Naive thymus-derived CD4-positive, alpha-beta T cell (primary cell): Measurements from ENCODE around the gene KRTAP12-4. TPM values are rescaled to one million over a fixed set of nuclear protein-coding genes. Genes with fewer than 3 reads are reported as not detected.
A peak's percentile ranks its signal among the peaks of the same experiment; 100 is the strongest.

Experiments
- ATAC-seq: fragments of 150-1000 bp; cut with Tn5 transposase; 2 replicates; pipeline ENCODE4 v1.10.0; 2021; ENCODE audit warnings: mild to moderate bottlenecking, moderate library complexity
- CTCF ChIA-PET: fragments of 350-600 bp; sonication (Branson Sonifier 250); formaldehyde crosslinking; loops from one replicate; lab custom pipeline; 2021; ENCODE audit warnings: antibody characterized with exemption; lab: Charles Lee
- POLR2A ChIA-PET: fragments of 350-600 bp; sonication (Branson Sonifier 250); formaldehyde crosslinking; loops from one replicate; lab custom pipeline; 2021; ENCODE audit warnings: antibody characterized with exemption, inconsistent platforms; lab: Charles Lee
- DNase-seq, 9 donors: peaks; one replicate each; pipeline versions ENCODE4 v3.0.0 to v3.0.0-alpha.2; 2020 to 2022; ENCODE audit warnings: mixed read lengths in 1 of 9
- H3K27ac ChIP-seq: one replicate; pipeline ENCODE4 v1.7.0; 2013; ENCODE audit warnings: mild to moderate bottlenecking, low read depth, low read length, moderate library complexity
- H3K27me3 ChIP-seq, 2 donors: one replicate each; pipeline ENCODE4 v1.7.0; 2013; ENCODE audit warnings: low read length in 2 of 2, mild to moderate bottlenecking in 2 of 2, moderate library complexity in 2 of 2; ENCODE audit not compliant: control insufficient read depth in 2 of 2, insufficient read depth in 2 of 2
- H3K36me3 ChIP-seq, 3 experiments: 1 replicate in 2 of 3; 2 replicates in 1 of 3; pipeline ENCODE4 v1.7.0; 2013; ENCODE audit warnings: low read length in 3 of 3, mild to moderate bottlenecking in 3 of 3, moderate library complexity in 1 of 3; ENCODE audit not compliant: insufficient read depth in 3 of 3, control insufficient read depth in 2 of 3
- H3K4me1 ChIP-seq, 2 donors: one replicate each; pipeline ENCODE4 v1.7.0; 2013; ENCODE audit warnings: low read length in 2 of 2, mild to moderate bottlenecking in 2 of 2, moderate library complexity in 1 of 2; ENCODE audit not compliant: control insufficient read depth in 2 of 2, insufficient read depth in 2 of 2
- H3K4me3 ChIP-seq: 2 replicates; pipeline ENCODE4 v1.7.0; 2013; ENCODE audit warnings: mild to moderate bottlenecking, low read length
- H3K9me3 ChIP-seq, 3 experiments: 1 replicate in 2 of 3; 2 replicates in 1 of 3; pipeline ENCODE4 v1.7.0; 2013; ENCODE audit warnings: low read length in 3 of 3; ENCODE audit not compliant: control insufficient read depth in 2 of 3
- H3K27ac Mint-ChIP-seq, 9 donors: one replicate each; pipeline ENCODE4 v1.8.0; 2020 to 2022; ENCODE audit warnings: mixed read lengths in 9 of 9, mild to moderate bottlenecking in 8 of 9, moderate library complexity in 5 of 9, inconsistent platforms in 2 of 9
- H3K27me3 Mint-ChIP-seq, 5 donors: one replicate each; pipeline ENCODE4 v1.8.0; 2021 to 2022; ENCODE audit warnings: mixed read lengths in 5 of 5, mild to moderate bottlenecking in 1 of 5
- H3K36me3 Mint-ChIP-seq, 5 donors: one replicate each; pipeline ENCODE4 v1.8.0; 2020 to 2022; ENCODE audit warnings: mixed read lengths in 5 of 5, mild to moderate bottlenecking in 3 of 5, inconsistent platforms in 1 of 5
- H3K4me1 Mint-ChIP-seq, 7 donors: one replicate each; pipeline ENCODE4 v1.8.0; 2020 to 2022; ENCODE audit warnings: mixed read lengths in 7 of 7, mild to moderate bottlenecking in 3 of 7, inconsistent platforms in 1 of 7
- H3K4me3 Mint-ChIP-seq, 10 donors: one replicate each; pipeline ENCODE4 v1.8.0; 2020 to 2022; ENCODE audit warnings: mild to moderate bottlenecking in 10 of 10, mixed read lengths in 10 of 10, moderate library complexity in 6 of 10, inconsistent platforms in 2 of 10
- H3K9me3 Mint-ChIP-seq, 11 donors: one replicate each; pipeline ENCODE4 v1.8.0; 2020 to 2022; ENCODE audit warnings: mixed read lengths in 11 of 11, mild to moderate bottlenecking in 4 of 11, inconsistent platforms in 1 of 11, moderate library complexity in 1 of 11
- intact Hi-C, 2 donors: fragments of 100-400 bp; cut with micrococcal nuclease; formaldehyde crosslinking; loops; one replicate each; pipeline ENCODE4 v1.15.1; 2023
- polyA plus RNA-seq, 2 donors: library from polyadenylated mRNA; unstranded; fragments of 300-500 nt; fragmentation: Illumina TruSeq; gene quantifications; one replicate each; pipeline ENCODE4 v1.2.3, GENCODE V29; 2021
- total RNA-seq, 6 experiments: library from RNA in 5 of 6; stranded (reverse) in 5 of 6; gene quantifications; 1 replicate in 5 of 6; 2 replicates in 1 of 6; pipeline ENCODE4 v1.2.3 and lab custom pipeline; 2021 to 2026

KRTAP12-4 gene
- total and polyA plus RNA-seq, 7 experiments from 2014 or later: not detected

DNA sequence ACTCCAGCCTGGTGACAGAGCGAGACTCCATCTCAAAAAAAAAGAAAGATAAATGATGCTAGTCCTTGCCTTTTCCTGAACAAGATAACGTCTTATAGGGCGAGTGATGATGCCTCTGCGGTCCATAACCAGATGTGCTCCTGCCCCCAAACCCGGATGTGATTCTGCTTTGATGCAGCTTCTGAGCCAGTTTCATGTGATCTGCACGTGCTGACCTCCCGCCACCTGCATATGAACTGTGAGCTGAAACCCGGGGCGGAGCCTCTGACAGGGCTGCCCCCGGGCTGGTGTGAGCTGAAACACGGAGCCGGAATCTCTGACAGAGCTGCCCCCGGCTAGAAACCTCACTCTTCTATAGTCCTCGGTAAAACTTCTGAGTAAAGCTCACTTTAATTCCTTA is 1.3 kb downstream of the KRTAP12-4 start:
- Histone ChIP-seq H3K9me3 (peaks cover 0 to 22% (median 7%) of the 10 kb centered on the region in 3 experiments), H3K36me3 (no peaks in the 10 kb centered on the region), H3K4me3 (no peak overlapping the region), H3K27me3 (no peaks in the 10 kb centered on the region), H3K27ac (no peak overlapping the region), H3K4me1 (peaks cover 37 to 46% of the 10 kb centered on the region in 2 donors)
- POLR2A ChIA-PET: interaction anchor here (1.0 to 1.2 kb wide), 2 partner anchors 8 to 35 kb away, joined by 3 to 6 read pairs; no protein-coding TSS in a partner anchor
- ATAC-seq (no peak), DNase-seq (no peak)
- H3K36me3 Mint-ChIP-seq: peaks cover 11 to 46% (median 16%) of the 10 kb centered on the region in 5 donors
- peak overlapping the region in 3 of 10 donors; percentile 34 to 73 (median 72) for H3K4me3 Mint-ChIP-seq
- no peaks in the 10 kb centered on the region for H3K27me3 Mint-ChIP-seq
- intact Hi-C loops: loop anchor here in 1 of 2 donors (10.0 kb wide), 1 partner anchor 68 kb away; the partner anchor contains the start of gene KRTAP10-5
- H3K27ac Mint-ChIP-seq: peak overlapping the region in 7 of 9 donors; percentile 20 to 95 (median 94)
- CTCF ChIA-PET: no interaction called here
- peaks cover 7 to 49% (median 30%) of the 10 kb centered on the region in 11 donors for H3K9me3 Mint-ChIP-seq
- peaks cover 28 to 52% (median 47%) of the 10 kb centered on the region in 7 donors for H3K4me1 Mint-ChIP-seq

GRCh38 chr21:44650973-44651675 is 3.3 kb downstream of the KRTAP12-4 start:
- no peak for DNase-seq
- Mint-ChIP-seq H3K9me3 (peaks cover 0 to 33% (median 11%) of the 10 kb centered on the region in 11 donors), H3K27ac (peak overlapping the region in 2 of 9 donors; percentile 4 to 26), H3K4me1 (peaks cover 18 to 39% (median 31%) of the 10 kb centered on the region in 7 donors), H3K27me3 (no peaks in the 10 kb centered on the region), H3K36me3 (peaks cover 1 to 28% (median 2%) of the 10 kb centered on the region in 5 donors), H3K4me3 (no peak overlapping the region)
- no peak overlapping the region for H3K27ac ChIP-seq
- ATAC-seq: no peak
- H3K4me3 ChIP-seq: no peak overlapping the region
- intact Hi-C loops: loop anchor here in 1 of 2 donors (10.0 kb wide), 1 partner anchor 66 kb away; the partner anchor contains the start of gene KRTAP10-5
- H3K27me3 ChIP-seq: no peaks in the 10 kb centered on the region
- H3K4me1 ChIP-seq: peaks cover 21 to 27% of the 10 kb centered on the region in 2 donors
- ChIA-PET POLR2A (interaction anchor here (0.6 kb wide), 1 partner anchor 49 kb away, joined by 3 read pairs; no protein-coding TSS in a partner anchor), CTCF (interaction anchor here (0.7 kb wide), 1 partner anchor 124 kb away, joined by 3 read pairs; no protein-coding TSS in a partner anchor)
- H3K9me3 ChIP-seq: peaks cover 0 to 8% (median 3%) of the 10 kb centered on the region in 3 experiments
- H3K36me3 ChIP-seq: no peaks in the 10 kb centered on the region

DNA sequence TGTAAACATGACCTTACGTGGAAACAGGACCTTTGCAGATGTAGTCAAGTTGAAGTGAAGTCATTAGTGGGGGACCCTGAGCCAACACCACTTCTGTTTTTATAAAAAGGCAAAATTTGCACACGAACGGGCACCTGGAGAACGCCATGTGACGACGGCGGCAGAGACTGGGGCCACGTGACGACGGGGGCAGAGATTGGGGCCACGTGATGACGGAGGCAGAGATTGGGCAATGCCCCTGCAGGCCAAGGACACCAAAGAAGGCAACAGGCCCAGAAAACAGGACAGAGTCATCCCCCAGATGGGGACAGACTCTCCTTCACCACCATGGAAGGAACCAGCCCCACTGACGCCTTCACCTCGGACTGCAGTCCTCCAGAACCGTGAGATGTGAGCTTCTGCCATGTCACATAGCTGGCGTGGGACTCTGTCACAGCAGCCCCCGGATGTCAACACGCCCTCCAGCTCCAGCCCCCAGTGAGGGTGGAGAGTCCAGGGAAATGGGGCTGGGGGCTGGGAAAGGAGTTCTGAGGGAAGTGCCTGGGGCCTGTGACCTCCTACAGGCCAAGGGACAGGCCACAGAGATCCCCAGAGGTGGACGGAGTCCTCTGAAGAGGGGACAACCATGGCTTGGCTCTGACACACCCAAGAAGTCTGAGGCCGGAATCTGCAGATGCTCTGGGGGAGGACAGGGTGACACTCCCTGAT is 4.0 kb downstream of the KRTAP12-4 start:
- no peak overlapping the region for H3K27ac ChIP-seq
- POLR2A ChIA-PET: no interaction called here
- no peaks in the 10 kb centered on the region for H3K27me3 ChIP-seq
- peaks cover 0 to 22% (median 0%) of the 10 kb centered on the region in 5 donors for H3K36me3 Mint-ChIP-seq
- DNase-seq (no peak), ATAC-seq (no peak)
- peaks cover 0 to 3% (median 1%) of the 10 kb centered on the region in 3 experiments for H3K9me3 ChIP-seq
- H3K36me3 ChIP-seq: no peaks in the 10 kb centered on the region
- intact Hi-C loops: loop anchor here in 1 of 2 donors (10.0 kb wide), 1 partner anchor 66 kb away; the partner anchor contains the start of gene KRTAP10-5
- peaks cover 17 to 34% (median 28%) of the 10 kb centered on the region in 7 donors for H3K4me1 Mint-ChIP-seq
- CTCF ChIA-PET: no interaction called here
- peaks cover 18 to 20% of the 10 kb centered on the region in 2 donors for H3K4me1 ChIP-seq
- no peak overlapping the region for H3K4me3 Mint-ChIP-seq
- peaks cover 0 to 31% (median 11%) of the 10 kb centered on the region in 11 donors for H3K9me3 Mint-ChIP-seq
- H3K27ac Mint-ChIP-seq: peak overlapping the region in 2 of 9 donors; percentile 82 to 85
- H3K27me3 Mint-ChIP-seq: no peaks in the 10 kb centered on the region
- H3K4me3 ChIP-seq: no peak overlapping the region

- Mint-ChIP-seq H3K4me1 (peaks cover 11 to 26% (median 23%) of the 10 kb centered on the region in 7 donors), H3K27me3 (no peaks in the 10 kb centered on the region), H3K27ac (peak overlapping the region in 2 of 9 donors; percentile 29 to 30), H3K9me3 (peaks cover 0 to 32% (median 13%) of the 10 kb centered on the region in 11 donors), H3K36me3 (peaks cover 3 to 17% (median 6%) of the 10 kb centered on the region in 5 donors), H3K4me3 (no peak overlapping the region)
- no peak for DNase-seq
- intact Hi-C loops: loop anchor here in 1 of 2 donors (10.0 kb wide), 1 partner anchor 65 kb away; the partner anchor contains the start of gene KRTAP10-5
- no peak for ATAC-seq
- no peak overlapping the region for H3K4me3 ChIP-seq
- H3K27ac ChIP-seq: no peak overlapping the region
- peaks cover 0 to 6% (median 5%) of the 10 kb centered on the region in 3 experiments for H3K9me3 ChIP-seq
- no peaks in the 10 kb centered on the region for H3K36me3 ChIP-seq
- ChIA-PET POLR2A (no interaction called here), CTCF (no interaction called here)
- H3K27me3 ChIP-seq: no peaks in the 10 kb centered on the region
- peaks cover 12% of the 10 kb centered on the region in 2 donors for H3K4me1 ChIP-seq
Observed at GRCh38 chr21:44649521-44650100, 4.8 kb downstream of the KRTAP12-4 start.

GRCh38 chr21:44648557-44649311 is 5.7 kb downstream of the KRTAP12-4 start:
- Histone ChIP-seq H3K27me3 (no peaks in the 10 kb centered on the region), H3K9me3 (peaks cover 0 to 10% (median 6%) of the 10 kb centered on the region in 3 experiments), H3K36me3 (no peaks in the 10 kb centered on the region), H3K4me1 (peaks cover 3% of the 10 kb centered on the region in 2 donors), H3K4me3 (no peak overlapping the region), H3K27ac (no peak overlapping the region)
- Mint-ChIP-seq H3K27me3 (no peaks in the 10 kb centered on the region), H3K9me3 (peaks cover 0 to 32% (median 17%) of the 10 kb centered on the region in 11 donors), H3K4me1 (peaks cover 3 to 17% (median 14%) of the 10 kb centered on the region in 7 donors), H3K4me3 (no peak overlapping the region), H3K27ac (no peak overlapping the region), H3K36me3 (peaks cover 10 to 15% (median 12%) of the 10 kb centered on the region in 5 donors)
- no peak for DNase-seq
- ATAC-seq: no peak
- ChIA-PET CTCF (no interaction called here), POLR2A (no interaction called here)
- intact Hi-C loops: no loop called here
